ENCODE results near the gene LRIT1. TPM values are rescaled to one million over a fixed set of nuclear protein-coding genes. Genes with fewer than 3 reads are reported as not detected.

The LRIT1 gene
- total RNA-seq, 1 experiment from 2014 or later = not detected

DNA sequence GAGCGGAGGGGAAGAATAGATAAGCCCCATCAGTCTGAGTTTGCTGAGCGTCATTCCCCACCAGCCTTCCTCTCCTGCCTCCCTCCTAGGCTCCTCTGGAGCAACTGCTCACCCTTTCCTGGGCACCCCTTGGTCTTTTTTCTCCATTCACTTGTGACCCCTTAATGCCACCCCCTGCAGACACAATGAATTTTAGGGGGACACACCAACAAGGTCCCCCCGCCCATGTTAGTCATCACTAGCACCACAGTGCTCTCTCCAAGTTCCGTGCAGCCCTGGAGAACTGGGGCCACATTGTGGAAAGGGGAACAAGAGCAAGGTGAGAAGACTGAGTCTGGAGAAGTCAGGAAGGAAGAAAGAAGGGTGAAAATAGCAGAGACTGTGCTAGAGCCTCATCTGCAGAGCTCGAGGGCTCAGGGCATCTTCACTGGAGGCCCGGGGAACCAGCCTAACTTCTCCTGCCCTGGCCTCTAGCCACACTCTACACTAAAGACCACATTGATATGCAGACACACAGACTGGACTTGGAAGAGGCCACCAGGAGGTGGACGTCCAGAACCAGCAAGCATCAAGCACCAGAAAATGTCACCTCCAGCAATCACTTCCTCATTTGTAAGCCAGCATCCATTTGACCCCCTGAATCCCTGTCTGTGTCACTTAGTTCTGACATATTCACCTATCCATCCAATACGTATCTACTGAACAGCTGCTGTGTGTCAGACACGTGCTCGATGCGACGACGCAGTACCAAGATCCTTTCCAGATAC, 21.0 kb upstream of the LRIT1 start:
- peaks cover 3% of the 10 kb centered on the region for H3K27me3 ChIP-seq (replicated peaks; ENCODE audit: insufficient read depth, low read depth, low read length, poor library complexity)
- H3K9me3 ChIP-seq (ENCODE audit: low read depth, low read length, poor library complexity, severe bottlenecking) = no peaks in the 10 kb centered on the region
- intact Hi-C loops (cut with micrococcal nuclease; ENCODE audit: unreplicated experiment) = loop anchor here (5.0 kb wide), 1 partner anchor 455 kb away; no protein-coding TSS in a partner anchor
- H3K27ac ChIP-seq (ENCODE audit: low read depth, low read length, poor library complexity, severe bottlenecking) = no peak overlapping the region
- no peaks in the 10 kb centered on the region for H3K4me1 ChIP-seq (ENCODE audit: insufficient read depth, low read length, poor library complexity, severe bottlenecking)
- no peaks in the 10 kb centered on the region for H3K36me3 ChIP-seq (ENCODE audit: insufficient read depth, low read length, poor library complexity, severe bottlenecking)
- no TSS peak for BruUV-seq (replicated peaks)
- no peak overlapping the region for H3K4me3 ChIP-seq (ENCODE audit: low read depth, low read length, poor library complexity, severe bottlenecking)
- CTCF ChIA-PET = no interaction called here
- no peak for DNase-seq (ENCODE audit: low spot score)
- POLR2A ChIA-PET (ENCODE audit: low non-redundant PET) = no interaction called here
- TF ChIP-seq EZH2 (IDR thresholded peaks at IDR 0.05; ENCODE audit: borderline replicate concordance, low read depth, low read length, poor library complexity, severe bottlenecking) = no peak
- TF ChIP-seq, protein P1, sequence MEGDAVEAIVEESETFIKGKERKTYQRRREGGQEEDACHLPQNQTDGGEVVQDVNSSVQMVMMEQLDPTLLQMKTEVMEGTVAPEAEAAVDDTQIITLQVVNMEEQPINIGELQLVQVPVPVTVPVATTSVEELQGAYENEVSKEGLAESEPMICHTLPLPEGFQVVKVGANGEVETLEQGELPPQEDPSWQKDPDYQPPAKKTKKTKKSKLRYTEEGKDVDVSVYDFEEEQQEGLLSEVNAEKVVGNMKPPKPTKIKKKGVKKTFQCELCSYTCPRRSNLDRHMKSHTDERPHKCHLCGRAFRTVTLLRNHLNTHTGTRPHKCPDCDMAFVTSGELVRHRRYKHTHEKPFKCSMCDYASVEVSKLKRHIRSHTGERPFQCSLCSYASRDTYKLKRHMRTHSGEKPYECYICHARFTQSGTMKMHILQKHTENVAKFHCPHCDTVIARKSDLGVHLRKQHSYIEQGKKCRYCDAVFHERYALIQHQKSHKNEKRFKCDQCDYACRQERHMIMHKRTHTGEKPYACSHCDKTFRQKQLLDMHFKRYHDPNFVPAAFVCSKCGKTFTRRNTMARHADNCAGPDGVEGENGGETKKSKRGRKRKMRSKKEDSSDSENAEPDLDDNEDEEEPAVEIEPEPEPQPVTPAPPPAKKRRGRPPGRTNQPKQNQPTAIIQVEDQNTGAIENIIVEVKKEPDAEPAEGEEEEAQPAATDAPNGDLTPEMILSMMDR (conservative IDR thresholded peaks at IDR 0.05; ENCODE audit: low read depth, low read length) = no peak

DNA sequence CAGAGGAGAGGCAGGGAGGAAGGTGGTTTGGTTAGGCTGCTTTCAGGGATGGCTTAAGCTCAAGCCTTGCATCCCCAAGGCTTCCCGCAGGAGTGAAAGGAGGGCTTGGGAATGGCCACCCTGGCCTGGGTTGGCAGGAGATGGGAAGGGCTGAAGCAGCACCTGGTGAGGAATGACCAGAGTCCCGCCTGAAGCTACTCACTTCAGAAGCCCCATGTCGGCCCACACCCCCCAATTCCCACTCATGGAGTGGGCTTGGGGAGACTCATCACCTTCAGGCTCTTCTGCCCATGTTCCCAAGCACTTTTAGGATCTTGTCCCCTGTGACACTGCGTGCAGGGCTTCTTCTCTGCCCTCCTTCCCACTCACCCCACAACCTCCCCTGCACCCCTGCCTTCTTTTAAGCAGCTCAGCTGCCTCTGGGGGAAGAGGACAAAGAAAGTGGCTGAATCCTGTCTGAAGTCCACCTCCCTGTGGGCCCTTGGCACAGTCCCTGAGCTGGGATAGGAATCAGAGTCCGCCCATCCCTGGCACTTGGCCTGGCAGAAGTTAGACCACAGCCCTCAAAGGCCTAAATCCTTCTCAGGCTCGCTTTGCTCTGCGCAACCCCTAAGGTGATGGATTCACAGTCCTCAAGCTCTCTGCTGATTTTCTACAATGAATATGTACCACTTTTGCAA, 20.0 kb upstream of the LRIT1 start:
- Histone ChIP-seq H3K27me3 (replicated peaks; ENCODE audit: insufficient read depth, low read depth, low read length, poor library complexity) (peaks cover 3% of the 10 kb centered on the region), H3K27ac (ENCODE audit: low read depth, low read length, poor library complexity, severe bottlenecking) (no peak overlapping the region), H3K36me3 (ENCODE audit: insufficient read depth, low read length, poor library complexity, severe bottlenecking) (no peaks in the 10 kb centered on the region), H3K9me3 (ENCODE audit: low read depth, low read length, poor library complexity, severe bottlenecking) (no peaks in the 10 kb centered on the region), H3K4me3 (ENCODE audit: low read depth, low read length, poor library complexity, severe bottlenecking) (no peak overlapping the region), H3K4me1 (ENCODE audit: insufficient read depth, low read length, poor library complexity, severe bottlenecking) (no peaks in the 10 kb centered on the region)
- BruUV-seq (replicated peaks) = no TSS peak
- POLR2A ChIA-PET (ENCODE audit: low non-redundant PET) = no interaction called here
- CTCF ChIA-PET = no interaction called here
- no peak for TF ChIP-seq EZH2 (IDR thresholded peaks at IDR 0.05; ENCODE audit: borderline replicate concordance, low read depth, low read length, poor library complexity, severe bottlenecking)
- TF ChIP-seq, protein P1 (conservative IDR thresholded peaks at IDR 0.05; ENCODE audit: low read depth, low read length) = no peak
- no peak for DNase-seq (ENCODE audit: low spot score)
- intact Hi-C loops (cut with micrococcal nuclease; ENCODE audit: unreplicated experiment) = loop anchor here (5.0 kb wide), 1 partner anchor 456 kb away; no protein-coding TSS in a partner anchor

DNA sequence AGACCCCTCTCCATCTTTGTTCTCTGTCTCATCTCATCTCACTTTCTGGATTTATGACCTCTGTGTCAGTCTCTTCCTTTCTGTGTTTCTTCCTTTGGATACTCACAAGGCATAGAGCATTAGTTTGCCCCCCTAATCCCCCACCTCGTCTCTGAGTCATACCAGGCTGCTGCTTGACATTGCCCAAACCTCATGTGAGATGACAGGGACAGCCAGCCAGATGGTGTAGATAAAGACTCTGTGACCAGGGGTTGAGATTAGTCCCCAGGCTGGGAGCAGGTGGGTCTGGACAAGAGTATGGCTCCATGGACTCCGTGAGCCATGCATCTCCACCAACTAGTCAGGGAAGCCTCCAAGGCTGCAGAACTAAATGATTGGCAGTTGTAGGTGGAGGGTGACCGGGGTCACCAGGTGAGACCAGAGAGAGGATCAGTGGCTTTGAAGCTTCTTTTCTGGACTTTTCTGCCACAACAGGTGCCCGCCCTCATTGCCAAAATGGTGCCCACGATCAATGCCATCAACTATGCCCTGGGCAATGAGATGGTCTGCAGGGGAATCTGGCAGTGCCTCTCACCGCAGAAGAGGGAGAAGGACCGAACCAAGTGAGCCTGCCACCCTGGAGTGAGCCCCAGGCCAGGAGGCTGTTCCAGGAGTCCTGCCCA, 16.8 kb upstream of the LRIT1 start:
- ChIA-PET POLR2A (ENCODE audit: low non-redundant PET) (no interaction called here), CTCF (no interaction called here)
- Histone ChIP-seq H3K27me3 (replicated peaks; ENCODE audit: insufficient read depth, low read depth, low read length, poor library complexity) (peaks cover 10% of the 10 kb centered on the region), H3K27ac (ENCODE audit: low read depth, low read length, poor library complexity, severe bottlenecking) (no peak overlapping the region), H3K4me1 (ENCODE audit: insufficient read depth, low read length, poor library complexity, severe bottlenecking) (no peaks in the 10 kb centered on the region), H3K4me3 (ENCODE audit: low read depth, low read length, poor library complexity, severe bottlenecking) (no peak overlapping the region), H3K36me3 (ENCODE audit: insufficient read depth, low read length, poor library complexity, severe bottlenecking) (no peaks in the 10 kb centered on the region), H3K9me3 (ENCODE audit: low read depth, low read length, poor library complexity, severe bottlenecking) (no peaks in the 10 kb centered on the region)
- TF ChIP-seq, protein P1 (conservative IDR thresholded peaks at IDR 0.05; ENCODE audit: low read depth, low read length) = no peak
- no peak for TF ChIP-seq EZH2 (IDR thresholded peaks at IDR 0.05; ENCODE audit: borderline replicate concordance, low read depth, low read length, poor library complexity, severe bottlenecking)
- intact Hi-C loops (cut with micrococcal nuclease; ENCODE audit: unreplicated experiment) = no loop called here
- no TSS peak for BruUV-seq (replicated peaks)
- no peak for DNase-seq (ENCODE audit: low spot score)

Measured in A673 (cell line).